NCI-H146 treated with DMSO at 0.1 percent for 48 hours (cell line): Measurements from ENCODE around the gene EIF4A3.

Experiments
- DNase-seq: peaks from one replicate; lab custom pipeline; 2025; ENCODE audit not compliant: unreplicated experiment; lab: John Stamatoyannopoulos, UW

EIF4A3 gene

DNA sequence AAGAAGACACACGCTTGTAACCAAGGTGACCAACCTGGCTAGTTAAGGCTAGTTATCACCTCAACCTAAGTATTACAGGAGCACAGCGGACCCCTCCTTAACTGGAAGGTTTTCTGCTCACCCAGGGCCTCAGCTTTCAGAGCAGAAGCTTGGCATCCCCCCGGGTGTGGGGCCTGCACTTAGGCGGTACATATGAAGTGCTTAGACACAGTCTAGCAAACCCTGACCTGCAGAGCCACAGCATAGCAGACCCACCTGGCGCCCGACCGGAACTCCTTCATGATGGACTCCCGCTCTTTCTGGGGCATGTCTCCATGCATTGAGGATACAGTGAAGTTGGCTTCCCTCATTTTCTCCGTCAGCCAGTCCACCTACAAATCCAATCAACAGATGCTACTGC is 9.8 kb downstream of the EIF4A3 start:
- no peak for DNase-seq

DNA sequence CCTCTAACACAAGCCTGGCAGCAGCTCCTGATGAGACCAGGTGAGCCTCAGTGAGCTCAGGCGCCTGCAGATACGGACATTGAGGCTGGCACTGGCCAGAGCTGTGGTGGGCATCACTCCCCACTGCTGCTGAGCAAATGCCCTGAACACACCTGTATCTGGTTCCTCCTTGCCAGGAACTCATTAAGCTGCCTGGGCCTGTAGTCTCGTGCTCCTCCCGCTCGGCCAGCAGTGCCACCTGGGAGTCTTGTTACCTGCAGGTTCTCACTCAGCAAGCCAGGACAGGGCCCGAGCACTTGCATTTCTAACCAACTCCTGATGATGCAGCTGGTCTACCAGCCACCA is 13.3 kb downstream of the EIF4A3 start:
- no peak for DNase-seq

DNA sequence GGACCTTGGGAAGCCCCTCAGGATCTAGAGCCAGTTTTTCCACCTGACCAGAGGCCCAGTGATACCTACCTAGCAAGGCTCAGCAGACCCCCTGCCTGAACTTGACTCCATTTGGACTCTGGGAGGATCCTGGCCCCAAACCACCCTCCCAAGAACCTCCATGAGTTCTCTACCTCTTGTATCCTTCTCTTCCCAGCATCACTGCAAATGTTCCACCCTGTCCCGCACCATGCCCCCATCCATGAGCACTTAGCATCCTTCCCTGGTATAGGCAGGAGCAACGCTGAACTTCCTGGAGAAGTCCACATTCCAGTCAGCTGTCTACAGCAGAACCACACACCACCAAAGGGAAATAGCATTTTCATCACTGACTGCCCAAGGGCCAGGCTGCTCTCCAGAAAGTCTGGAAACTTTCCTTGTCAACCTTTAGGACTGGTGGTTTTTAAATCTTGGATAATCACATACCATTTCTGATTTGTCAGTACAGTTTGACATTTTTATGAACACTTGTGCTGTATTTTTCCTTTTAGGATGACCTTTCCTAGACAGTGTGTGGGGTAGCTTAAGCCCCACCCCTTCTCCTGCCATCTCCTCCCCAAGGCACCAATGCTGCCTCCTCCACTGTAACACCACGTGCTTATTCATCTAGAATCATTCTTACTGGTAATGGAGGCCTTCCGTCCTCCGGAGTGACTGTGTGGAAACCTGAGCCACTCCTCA is 13.9 kb downstream of the EIF4A3 start:
- no peak for DNase-seq

DNA sequence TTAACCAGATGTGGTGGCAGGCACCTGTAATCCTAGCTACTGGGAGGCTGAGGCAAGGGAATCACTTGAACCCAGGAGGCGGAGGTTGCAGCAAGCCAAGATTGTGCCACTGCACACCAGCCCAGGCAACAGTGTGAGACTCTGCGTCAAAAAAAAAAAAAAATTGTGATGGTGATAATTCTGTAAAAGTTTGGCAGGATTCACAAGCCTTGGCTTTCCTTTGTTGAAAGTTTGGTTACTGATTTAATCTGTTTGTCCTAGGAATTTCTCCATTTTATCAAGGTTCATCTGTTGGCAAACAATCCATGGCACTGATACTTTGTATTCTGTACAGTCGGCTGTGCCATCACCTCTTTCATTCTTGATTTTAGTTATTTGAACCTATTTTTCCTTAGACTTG is 15.9 kb downstream of the EIF4A3 start:
- DNase-seq: no peak

DNA sequence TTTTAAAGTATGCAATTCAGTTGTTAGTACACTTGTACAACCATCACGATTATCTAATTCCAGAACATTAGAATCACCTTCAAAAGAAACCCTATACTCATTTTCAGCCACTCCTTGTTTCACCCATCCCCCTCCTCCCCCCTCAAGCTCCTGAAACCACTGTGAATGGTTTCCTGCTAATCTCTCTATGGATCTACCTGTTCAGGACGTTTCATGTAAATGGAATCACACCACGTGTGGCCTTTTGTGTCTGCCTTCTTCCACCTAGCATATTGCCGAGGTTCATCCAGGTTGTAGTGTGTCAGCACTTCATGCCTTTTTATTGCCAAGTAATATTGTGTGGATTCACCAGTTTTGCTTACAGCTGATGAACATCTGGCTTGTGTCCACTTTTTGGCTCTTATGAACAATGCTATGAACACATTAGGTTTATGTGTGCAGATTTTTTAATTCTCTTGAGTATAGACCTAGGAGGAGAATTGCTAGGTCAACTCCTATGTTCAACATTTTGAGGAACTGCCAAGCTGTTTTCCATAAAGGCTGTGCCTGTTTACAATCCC is 17.8 kb downstream of the EIF4A3 start:
- no peak for DNase-seq

- DNase-seq: no peak
Observed at GRCh38 chr17:80126449-80126715, 20.5 kb downstream of the EIF4A3 start.

DNA sequence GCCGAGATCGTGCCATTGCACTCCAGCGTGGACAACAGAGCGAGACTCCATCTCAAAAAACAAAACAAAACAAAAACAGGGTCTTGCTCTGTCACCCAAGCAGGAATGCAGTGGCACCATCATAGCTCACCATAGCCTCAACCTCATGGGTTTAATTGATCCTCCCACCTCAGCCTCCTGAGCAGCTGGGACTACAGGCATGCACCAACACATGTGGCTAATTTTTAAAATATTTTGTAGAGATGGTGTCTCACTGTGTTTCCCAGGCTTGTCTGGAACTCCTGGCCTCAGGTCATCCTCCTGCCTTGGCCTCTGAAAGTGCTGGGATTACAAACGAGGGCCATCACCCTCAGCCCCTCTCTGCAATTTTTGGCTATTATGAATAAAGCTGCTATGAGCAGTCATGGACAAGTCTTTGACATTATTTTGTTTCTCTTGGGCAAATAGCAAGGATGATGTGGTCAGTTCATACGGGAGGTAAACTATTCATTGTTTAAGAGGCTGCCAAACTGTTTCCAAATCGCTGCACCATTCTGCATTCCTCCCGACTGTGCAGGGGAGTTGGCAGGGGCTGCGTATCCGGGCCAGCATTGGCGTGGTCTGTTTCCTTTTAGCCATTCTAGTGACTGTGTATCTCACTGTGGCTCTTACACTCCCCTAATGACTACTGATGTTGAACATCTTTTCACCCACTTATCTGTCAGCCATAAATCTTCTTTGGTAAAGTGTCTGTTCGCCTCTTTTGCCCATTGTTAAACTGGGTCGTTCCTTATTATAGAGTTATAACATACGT is 21.1 kb downstream of the EIF4A3 start:
- no peak for DNase-seq

- DNase-seq: peak; percentile 54
Observed at GRCh38 chr17:80124351-80124981, 22.5 kb downstream of the EIF4A3 start.

DNA sequence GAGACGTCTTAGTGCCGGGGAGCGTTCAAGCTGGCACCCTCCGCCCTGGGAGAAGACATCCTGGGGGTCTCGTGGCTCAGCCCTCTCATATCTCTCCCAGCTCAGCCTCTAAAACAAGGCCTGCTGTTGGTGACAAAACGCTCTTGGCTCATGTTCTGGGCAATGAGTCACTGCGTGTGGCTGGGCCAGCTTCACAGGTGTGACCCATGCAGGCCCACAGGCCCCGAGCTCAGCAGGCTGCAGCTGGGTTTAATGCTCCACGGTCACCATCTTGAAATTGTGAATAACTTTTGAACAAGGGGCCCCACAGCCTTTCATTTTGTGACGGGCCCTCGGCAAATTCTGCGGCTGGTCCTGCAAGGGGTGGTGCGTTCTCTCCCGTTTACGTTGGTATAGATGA is 23.1 kb downstream of the EIF4A3 start:
- no peak for DNase-seq

GRCh38 chr17:80122926-80123505 is 23.9 kb downstream of the EIF4A3 start:
- no peak for DNase-seq

DNA sequence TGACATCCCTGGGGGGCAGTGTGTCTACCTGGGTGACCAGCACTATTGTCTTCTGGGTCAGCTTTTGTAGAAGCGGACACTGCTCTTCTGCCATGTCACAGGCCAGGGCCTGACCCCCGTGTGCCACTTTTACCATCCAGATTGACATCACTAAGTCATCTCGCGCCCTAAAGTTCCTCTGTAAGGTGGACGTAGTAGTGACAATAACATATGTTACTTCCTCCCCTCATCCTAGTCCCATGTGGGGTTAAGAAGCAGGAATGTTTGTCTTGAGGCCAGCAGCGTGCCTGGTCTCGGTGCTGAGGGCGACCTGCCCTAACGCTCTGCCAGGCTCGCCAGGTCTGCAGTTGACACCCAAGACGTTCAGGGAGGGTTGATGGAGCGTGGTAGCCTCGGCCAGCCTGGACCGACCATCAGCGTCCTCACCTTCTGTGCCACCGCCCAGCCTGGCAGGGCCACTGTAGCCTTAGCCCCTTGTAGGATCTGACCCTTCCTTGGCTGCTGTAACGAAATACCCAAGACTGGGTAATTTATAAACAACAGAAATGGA is 24.8 kb downstream of the EIF4A3 start:
- DNase-seq: no peak

DNA sequence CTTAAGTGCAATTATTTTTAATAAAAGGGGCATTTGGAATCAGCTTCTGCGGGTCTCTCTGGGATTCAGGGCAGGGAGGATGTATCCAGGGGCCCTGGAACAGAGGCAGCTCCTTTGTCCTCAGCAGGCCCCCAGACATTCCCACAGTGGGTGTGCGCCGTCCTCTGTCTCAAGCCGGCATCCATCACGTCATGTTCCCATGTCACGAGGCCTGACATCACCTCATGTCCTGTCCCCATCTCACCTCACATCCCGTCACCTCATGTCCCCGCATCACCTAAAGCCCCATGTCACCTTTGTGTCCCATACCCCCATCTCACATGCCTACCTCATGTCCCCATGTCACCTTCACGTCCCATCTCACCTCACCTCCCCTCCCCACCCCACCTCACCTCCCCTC is 27.1 kb downstream of the EIF4A3 start:
- DNase-seq: no peak

GRCh38 chr17:80119271-80119791 is 27.6 kb downstream of the EIF4A3 start:
- DNase-seq: no peak

DNA sequence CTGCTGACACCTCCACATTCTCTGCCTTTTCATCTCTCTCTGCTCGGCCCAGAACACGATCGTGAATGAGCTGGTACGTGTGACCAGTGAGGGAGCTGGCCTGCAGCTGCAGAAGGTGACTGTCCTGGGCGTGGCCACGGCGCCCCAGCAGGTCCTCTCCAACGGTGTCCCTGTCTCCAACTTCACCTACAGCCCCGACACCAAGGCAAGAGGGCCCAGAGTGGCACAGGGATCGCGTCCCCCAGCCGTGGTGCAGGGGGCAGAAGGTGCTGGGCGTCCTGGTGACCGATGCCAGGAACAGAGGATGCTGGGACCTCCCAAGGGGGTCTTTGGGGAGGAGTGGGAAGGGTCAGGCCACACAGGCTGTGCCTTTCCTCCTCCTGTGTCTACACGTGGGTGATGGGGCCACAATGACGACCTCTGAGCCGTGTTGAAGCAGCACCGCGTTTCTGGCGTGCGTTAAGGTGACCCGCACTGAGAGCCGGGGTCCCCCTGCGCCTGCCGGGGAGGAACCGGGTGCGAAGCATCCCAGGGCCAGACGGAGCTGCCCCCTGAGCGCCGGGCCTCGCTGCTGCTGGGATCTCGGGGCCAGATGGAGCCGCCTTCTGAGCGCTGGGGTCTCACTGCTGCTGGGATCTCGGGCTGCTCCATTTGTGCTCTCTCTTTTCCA is 28.2 kb downstream of the EIF4A3 start:
- DNase-seq: no peak

GRCh38 chr17:80117491-80118401 is 29.2 kb downstream of the EIF4A3 start:
- no peak for DNase-seq

- no peak for DNase-seq
Observed at GRCh38 chr17:80116921-80117380, 30.0 kb downstream of the EIF4A3 start.

GRCh38 chr17:80116276-80116920 is 30.5 kb downstream of the EIF4A3 start:
- DNase-seq: no peak

GRCh38 chr17:80115159-80115558 is 31.8 kb downstream of the EIF4A3 start:
- DNase-seq: no peak

- no peak for DNase-seq
Observed at GRCh38 chr17:80114758-80115157, 32.2 kb downstream of the EIF4A3 start.
